GM23338 (cell line): ENCODE results near the gene CXXC5.

Experiments
- CREB1 ChIP-seq: fragments of 250-450 bp; sonication (Bioruptor Pico); IDR thresholded peaks from 2 replicates; pipeline ENCODE4 v1.5.0; 2020; ENCODE audit warnings: low read depth, mild to moderate bottlenecking, moderate library complexity
- CTCF ChIP-seq, 2 experiments: fragments of 200-600 bp in 1 of 2; sonication (generic) in 1 of 2; conservative IDR thresholded peaks; 2 replicates each; pipeline versions ENCODE4 v1.5.1 to v1.6.1; 2016 to 2017; ENCODE audit warnings: antibody characterized with exemption in 2 of 2, low read depth in 2 of 2, mild to moderate bottlenecking in 2 of 2, moderate library complexity in 1 of 2
- EZH2phosphoT487 ChIP-seq: fragments of 200-600 bp; sonication (generic); IDR thresholded peaks from one replicate; pipeline ENCODE4 v1.8.1; 2018; ENCODE audit warnings: antibody characterized with exemption; ENCODE audit not compliant: unreplicated experiment
- REST ChIP-seq: IDR thresholded peaks from one replicate; pipeline ENCODE4 v1.6.1; 2018; ENCODE audit warnings: antibody characterized with exemption; ENCODE audit not compliant: unreplicated experiment

- no peak for TF ChIP-seq REST
- no peak for TF ChIP-seq CREB1 (CRISPR knock-in tag)
- TF ChIP-seq CTCF (conservative IDR thresholded peaks at IDR 0.05; ENCODE audit: low read depth in 2 of 2): no peak
- no peak for TF ChIP-seq EZH2phosphoT487
Measured at GRCh38 chr5:139710319-139711066, 62.3 kb downstream of the CXXC5 start.
